ENCODE data around the gene MYL5. TPM values are rescaled to one million over a fixed set of nuclear protein-coding genes. Genes with fewer than 3 reads are reported as not detected.

Gene MYL5
- total RNA-seq, 1 experiment from 2014 or later: 18.0 TPM

DNA sequence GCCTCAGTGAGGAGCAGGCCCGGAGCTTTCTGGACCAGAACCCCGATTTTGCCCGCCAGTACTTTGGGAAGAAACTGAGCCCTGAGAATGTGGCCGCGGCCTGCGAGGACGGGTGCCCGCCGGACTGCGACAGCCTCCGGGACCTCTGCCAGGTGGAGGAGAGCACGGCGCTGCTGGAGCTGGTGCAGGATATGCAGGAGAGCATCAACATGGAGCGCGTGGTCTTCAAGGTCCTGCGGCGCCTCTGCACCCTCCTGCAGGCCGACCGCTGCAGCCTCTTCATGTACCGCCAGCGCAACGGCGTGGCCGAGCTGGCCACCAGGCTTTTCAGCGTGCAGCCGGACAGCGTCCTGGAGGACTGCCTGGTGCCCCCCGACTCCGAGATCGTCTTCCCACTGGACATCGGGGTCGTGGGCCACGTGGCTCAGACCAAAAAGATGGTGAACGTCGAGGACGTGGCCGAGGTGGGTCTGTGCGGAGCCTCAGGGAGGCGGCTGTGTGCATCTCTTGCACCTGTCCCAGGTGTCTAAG is 48.6 kb upstream of the MYL5 start:
- Histone ChIP-seq H3K79me1 (ENCODE audit: insufficient read depth, low read depth, low read length, poor library complexity, severe bottlenecking) (no peaks in the 10 kb centered on the region), H4K20me1 (ENCODE audit: control insufficient read depth, insufficient read depth, insufficient read length) (no peaks in the 10 kb centered on the region), H3K79me2 (ENCODE audit: insufficient read depth, low read length) (no peaks in the 10 kb centered on the region), H3K27me3 (ENCODE audit: insufficient read depth, low read length) (no peaks in the 10 kb centered on the region), H3T11ph (ENCODE audit: low read length) (no peak overlapping the region), H2BK5ac (ENCODE audit: insufficient read length, low read length) (no peak overlapping the region), H3K4me2 (ENCODE audit: insufficient read depth, insufficient read length, low read length) (no peak overlapping the region), H2AFZ (ENCODE audit: low read length) (no peak overlapping the region), H2BK120ac (ENCODE audit: low read depth, low read length, poor library complexity, severe bottlenecking) (no peak overlapping the region), H3K9me3 (ENCODE audit: control insufficient read depth, low read depth, low read length) (no peaks in the 10 kb centered on the region), H3K23ac (ENCODE audit: insufficient read length, low read depth, low read length) (no peak overlapping the region), H2BK15ac (ENCODE audit: low read depth, low read length) (no peak overlapping the region), H4K8ac (replicated peaks; ENCODE audit: insufficient read length, low read depth, low read length) (no peak overlapping the region), H3K27ac (ENCODE audit: insufficient read length, low read depth, low read length) (no peak overlapping the region), H3K18ac (ENCODE audit: insufficient read length, low read depth, low read length) (no peak overlapping the region), H3K9ac (ENCODE audit: extremely low read depth, insufficient read length, low read length) (no peak overlapping the region), H2BK20ac (ENCODE audit: low read depth, low read length, poor library complexity, severe bottlenecking) (no peak overlapping the region), H3K56ac (ENCODE audit: insufficient read length, low read depth, low read length) (no peak overlapping the region), H3K4me1 (ENCODE audit: insufficient read depth, low read length) (no peaks in the 10 kb centered on the region; the same call in 1 of the 2 replicates), H3K4ac (ENCODE audit: low read depth, low read length) (no peak overlapping the region), H4K5ac (ENCODE audit: insufficient read length, low read depth, low read length) (no peak overlapping the region), H2AK5ac (ENCODE audit: insufficient read length, low read length) (no peak overlapping the region), H4K91ac (ENCODE audit: insufficient read length, low read depth, low read length) (no peak overlapping the region), H2BK12ac (ENCODE audit: insufficient read length, low read depth, low read length) (no peak overlapping the region), H3K23me2 (ENCODE audit: insufficient read length, low read depth, low read length, poor library complexity, severe bottlenecking) (no peaks in the 10 kb centered on the region), H3K14ac (ENCODE audit: insufficient read depth, low read length) (no peak overlapping the region)
- WGBS (ENCODE audit: extremely low coverage, insufficient read length, low lambda C conversion rate): no CpG with 5 or more reads among the region's 39 CpGs
- H3K4me3 Mint-ChIP-seq: no peak overlapping the region
- peak; percentile 22 for DNase-seq
- TF ChIP-seq, protein P1, sequence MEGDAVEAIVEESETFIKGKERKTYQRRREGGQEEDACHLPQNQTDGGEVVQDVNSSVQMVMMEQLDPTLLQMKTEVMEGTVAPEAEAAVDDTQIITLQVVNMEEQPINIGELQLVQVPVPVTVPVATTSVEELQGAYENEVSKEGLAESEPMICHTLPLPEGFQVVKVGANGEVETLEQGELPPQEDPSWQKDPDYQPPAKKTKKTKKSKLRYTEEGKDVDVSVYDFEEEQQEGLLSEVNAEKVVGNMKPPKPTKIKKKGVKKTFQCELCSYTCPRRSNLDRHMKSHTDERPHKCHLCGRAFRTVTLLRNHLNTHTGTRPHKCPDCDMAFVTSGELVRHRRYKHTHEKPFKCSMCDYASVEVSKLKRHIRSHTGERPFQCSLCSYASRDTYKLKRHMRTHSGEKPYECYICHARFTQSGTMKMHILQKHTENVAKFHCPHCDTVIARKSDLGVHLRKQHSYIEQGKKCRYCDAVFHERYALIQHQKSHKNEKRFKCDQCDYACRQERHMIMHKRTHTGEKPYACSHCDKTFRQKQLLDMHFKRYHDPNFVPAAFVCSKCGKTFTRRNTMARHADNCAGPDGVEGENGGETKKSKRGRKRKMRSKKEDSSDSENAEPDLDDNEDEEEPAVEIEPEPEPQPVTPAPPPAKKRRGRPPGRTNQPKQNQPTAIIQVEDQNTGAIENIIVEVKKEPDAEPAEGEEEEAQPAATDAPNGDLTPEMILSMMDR (conservative IDR thresholded peaks at IDR 0.05): no peak
- H3K4me1 Mint-ChIP-seq: peaks cover 9 to 23% of the 10 kb centered on the region in 2 experiments
- H3K9me3 Mint-ChIP-seq: peaks cover 0 to under 1% of the 10 kb centered on the region in 2 experiments; a peak in 1 of 5 replicates
- H3K27ac Mint-ChIP-seq: peak overlapping the region in 1 of 3 experiments; percentile 57; a peak in 1 of 7 replicates
- peaks cover 21% of the 10 kb centered on the region for H3K27me3 Mint-ChIP-seq (ENCODE audit: low read depth)
- H3K36me3 Mint-ChIP-seq (ENCODE audit: insufficient read depth in 1 of 3, low read depth in 3 of 3): no peaks in the 10 kb centered on the region; a peak in 1 of 7 replicates

Measured in H9 (cell line).